Activated T-helper 1 cell treated with Interleukin-2 at 50 U/mL for 16 hours (primary cell): ENCODE data around the gene PRKCG.

Experiments
- DNase-seq: peaks from one replicate; pipeline ENCODE4 v3.0.0-alpha.2; 2020; ENCODE audit warnings: low read depth

The PRKCG gene

GRCh38 chr19:53872762-53873161 lies 9.2 kb upstream of the PRKCG start:
- no peak for DNase-seq

GRCh38 chr19:53873773-53874605 lies 8.0 kb upstream of the PRKCG start:
- DNase-seq, result no peak

- no peak for DNase-seq
Measured at GRCh38 chr19:53874606-53874990, 7.4 kb upstream of the PRKCG start.

GRCh38 chr19:53875602-53876325 lies 6.2 kb upstream of the PRKCG start:
- DNase-seq, result no peak

- no peak for DNase-seq
Measured at GRCh38 chr19:53876651-53877224, 5.3 kb upstream of the PRKCG start.

GRCh38 chr19:53877361-53877766 lies 4.6 kb upstream of the PRKCG start:
- DNase-seq, result no peak

GRCh38 chr19:53878776-53879139 lies 3.2 kb upstream of the PRKCG start:
- DNase-seq, result no peak

- peak; percentile 69 for DNase-seq
Measured at GRCh38 chr19:53879140-53880081, 2.6 kb upstream of the PRKCG start.

- DNase-seq, result no peak
Measured at GRCh38 chr19:53880711-53881481, 1.1 kb upstream of the PRKCG start.

- no peak for DNase-seq
Measured at GRCh38 chr19:53882391-53883050, 524 bp downstream of the PRKCG start.

- no peak for DNase-seq
Measured at GRCh38 chr19:53883231-53883661, 1.2 kb downstream of the PRKCG start.

GRCh38 chr19:53883741-53884140 lies 1.7 kb downstream of the PRKCG start:
- no peak for DNase-seq

- DNase-seq, result no peak
Measured at GRCh38 chr19:53884256-53884655, 2.3 kb downstream of the PRKCG start.

GRCh38 chr19:53885036-53885435 lies 3.0 kb downstream of the PRKCG start:
- DNase-seq, result no peak

GRCh38 chr19:53892301-53892980 lies 10.4 kb downstream of the PRKCG start:
- DNase-seq, result no peak

- DNase-seq, result no peak
Measured at GRCh38 chr19:53892981-53893325, 11.0 kb downstream of the PRKCG start.

GRCh38 chr19:53894707-53895106 lies 12.7 kb downstream of the PRKCG start:
- DNase-seq, result no peak

- DNase-seq, result no peak
Measured at GRCh38 chr19:53896682-53897081, 14.7 kb downstream of the PRKCG start.

GRCh38 chr19:53897459-53897858 lies 15.5 kb downstream of the PRKCG start:
- DNase-seq, result no peak

GRCh38 chr19:53898166-53898565 lies 16.2 kb downstream of the PRKCG start:
- DNase-seq, result no peak
